SKM-1 treated with dmso at 0.1 percent for 144 hours (cell line): ENCODE data around the gene DMRT1.
"Not testable (repeated sequence)": the region's sequence is repeated elsewhere in the genome, so short reads cannot be mapped to it uniquely, and the experiment has no call there.

Source experiments
- DNase-seq: peaks from one replicate; lab custom pipeline; 2025; ENCODE audit not compliant: unreplicated experiment; lab: John Stamatoyannopoulos, UW

DMRT1 gene

GRCh38 chr9:995781-996180 is 154.3 kb downstream of the DMRT1 start:
- no peak for DNase-seq

GRCh38 chr9:998299-999110 is 157.0 kb downstream of the DMRT1 start:
- DNase-seq, result not testable (repeated sequence)

GRCh38 chr9:1001838-1002237 is 160.3 kb downstream of the DMRT1 start:
- DNase-seq, result no peak

GRCh38 chr9:1002678-1003077 is 161.2 kb downstream of the DMRT1 start:
- DNase-seq, result no peak

GRCh38 chr9:1005043-1005667 is 163.7 kb downstream of the DMRT1 start:
- peak; percentile 67 for DNase-seq

- no peak for DNase-seq
These were observed 165.8 kb downstream of the DMRT1 start for GRCh38 chr9:1007312-1007711.

- DNase-seq, result no peak
These were observed 166.7 kb downstream of the DMRT1 start for GRCh38 chr9:1008216-1008615.

- DNase-seq, result peak; percentile 39
These were observed 167.7 kb downstream of the DMRT1 start for GRCh38 chr9:1009101-1009707.

- peak; percentile 9 for DNase-seq
These were observed 171.5 kb downstream of the DMRT1 start for GRCh38 chr9:1013021-1013420.

- no peak for DNase-seq
These were observed 172.7 kb downstream of the DMRT1 start for GRCh38 chr9:1014225-1014624.

GRCh38 chr9:1014640-1015039 is 173.1 kb downstream of the DMRT1 start:
- no peak for DNase-seq

- no peak for DNase-seq
These were observed 176.6 kb downstream of the DMRT1 start for GRCh38 chr9:1018121-1018520.
